KOPT-K1 (cell line): ENCODE results near the gene NBEAL2.

ENCODE experiments used
- H3K27ac ChIP-seq: fragments of 200-600 bp; sonication (generic); 2 replicates; pipeline ENCODE4 v1.5.1; 2016; ENCODE audit warnings: antibody characterized with exemption, mild to moderate bottlenecking, low read depth, low read length; ENCODE audit not compliant: poor library complexity, severe bottlenecking
- H3K36me3 ChIP-seq: fragments of 200-600 bp; sonication (generic); 2 replicates; pipeline ENCODE4 v1.5.1; 2017; ENCODE audit warnings: antibody characterized with exemption, mild to moderate bottlenecking, low read length, moderate library complexity; ENCODE audit not compliant: insufficient read depth
- H3K9me3 ChIP-seq: fragments of 200-600 bp; sonication (generic); 2 replicates; pipeline ENCODE4 v1.5.1; 2017; ENCODE audit warnings: antibody characterized with exemption, low read length, mild to moderate bottlenecking; ENCODE audit not compliant: insufficient read depth, poor library complexity, severe bottlenecking

Gene NBEAL2

DNA sequence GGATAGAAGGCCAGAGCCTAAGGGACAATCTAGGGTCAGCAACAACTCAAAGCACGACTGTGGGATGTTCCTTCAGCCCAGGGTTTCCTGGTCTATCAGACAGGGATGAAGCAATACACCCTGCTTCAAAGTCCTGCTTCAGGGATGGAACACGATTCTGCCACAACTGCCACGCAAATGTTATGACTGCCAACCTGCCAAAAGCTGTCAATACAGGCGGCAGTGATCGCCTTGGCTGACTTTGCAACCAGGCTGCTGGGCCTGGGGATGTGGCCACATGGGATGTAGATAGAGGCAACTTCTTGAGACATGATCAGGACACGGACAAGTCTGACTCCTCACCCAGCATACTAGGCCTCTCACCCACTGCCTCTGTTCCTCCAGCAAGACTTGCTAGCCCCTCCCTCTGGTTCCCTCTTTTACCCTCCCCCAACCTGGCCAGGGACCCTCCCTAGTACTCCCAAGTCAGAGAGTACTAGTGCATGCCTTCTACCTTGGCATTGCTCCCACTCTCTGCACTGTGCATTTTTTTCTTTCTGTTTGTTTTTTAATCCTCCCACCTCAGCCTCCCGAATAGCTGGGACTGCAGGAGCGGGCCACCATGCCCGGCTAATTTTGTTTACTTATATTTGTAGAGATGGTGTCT, 10.6 kb upstream of the NBEAL2 start:
- no peaks in the 10 kb centered on the region for H3K9me3 ChIP-seq
- H3K27ac ChIP-seq = no peak overlapping the region
- peaks cover 70% of the 10 kb centered on the region for H3K36me3 ChIP-seq

DNA sequence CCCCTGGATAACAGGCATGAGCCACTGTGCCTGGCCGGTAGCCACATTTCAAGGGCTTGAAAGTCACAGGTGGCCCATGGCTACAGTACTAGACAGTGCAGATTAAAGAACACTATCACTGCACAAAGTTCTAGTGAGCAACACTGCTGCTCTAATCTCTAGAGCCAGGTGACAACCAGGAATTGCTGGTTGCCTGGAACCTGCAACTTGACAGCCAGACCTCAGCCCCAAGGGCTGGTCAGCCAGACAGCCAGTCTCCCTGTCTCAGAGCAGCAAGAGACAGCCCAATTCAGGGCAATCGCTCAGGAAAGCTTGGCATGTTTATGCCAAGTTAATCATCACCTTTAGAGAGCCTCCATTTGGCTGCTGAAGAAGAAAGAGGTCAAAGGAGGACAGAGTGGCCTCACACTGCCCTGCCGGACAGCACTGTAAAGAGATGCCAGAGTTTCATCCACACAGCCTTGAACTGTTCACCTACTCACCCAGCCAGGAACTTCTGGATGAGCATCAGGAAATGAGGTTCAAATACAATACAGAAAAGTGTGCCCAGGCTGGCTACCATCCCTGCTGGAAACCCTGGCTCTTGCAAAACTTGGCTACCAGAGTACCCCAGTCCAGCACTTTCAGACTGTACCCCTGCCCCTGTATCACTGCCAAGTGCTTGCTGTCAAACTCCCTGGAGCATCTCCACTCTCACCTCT, 8.9 kb upstream of the NBEAL2 start:
- peaks cover 75% of the 10 kb centered on the region for H3K36me3 ChIP-seq
- no peaks in the 10 kb centered on the region for H3K9me3 ChIP-seq
- peak overlapping the region; percentile 42 for H3K27ac ChIP-seq

DNA sequence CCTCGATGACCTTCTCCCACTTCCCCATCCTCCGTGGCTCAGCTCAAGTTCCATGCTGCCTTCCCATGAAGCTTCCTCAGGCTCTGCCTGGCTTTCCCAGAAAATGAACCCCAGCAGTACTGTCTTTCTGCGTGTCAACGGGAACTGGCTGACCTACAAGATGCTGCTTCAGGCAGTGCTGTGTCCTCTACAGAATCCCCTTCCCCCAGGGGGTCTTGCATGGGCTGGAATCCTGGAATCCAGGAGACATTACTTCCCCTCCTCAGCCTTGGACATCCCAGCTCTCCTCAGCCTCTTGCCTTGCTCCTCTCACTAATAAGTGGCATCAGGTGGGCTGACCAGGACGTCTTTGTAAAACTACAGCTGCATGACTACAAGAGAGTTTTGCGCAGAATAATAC, 8.3 kb upstream of the NBEAL2 start:
- H3K9me3 ChIP-seq = no peaks in the 10 kb centered on the region
- H3K27ac ChIP-seq = peak overlapping the region; percentile 42
- H3K36me3 ChIP-seq = peaks cover 68% of the 10 kb centered on the region

DNA sequence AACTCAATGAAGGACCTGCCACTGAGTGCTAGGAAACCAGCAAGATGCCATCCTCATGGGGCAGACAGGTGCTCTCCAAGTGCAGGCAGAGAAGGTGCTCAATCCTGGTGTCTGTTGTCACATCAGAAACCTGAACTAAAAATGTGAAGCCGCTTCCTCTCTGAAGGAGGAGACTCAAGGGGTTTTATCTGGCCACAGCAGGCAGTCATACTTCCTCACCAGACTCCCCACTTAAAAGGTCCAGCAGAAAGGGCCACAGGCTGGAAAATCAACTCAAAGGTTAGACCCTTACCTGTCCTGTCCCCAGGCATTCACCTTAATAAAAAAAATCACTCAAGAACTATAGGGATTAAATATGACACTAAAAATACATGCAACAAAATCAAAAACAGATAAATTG, 7.7 kb upstream of the NBEAL2 start:
- Histone ChIP-seq H3K36me3 (peaks cover 63% of the 10 kb centered on the region), H3K27ac (peak overlapping the region; percentile 42)

DNA sequence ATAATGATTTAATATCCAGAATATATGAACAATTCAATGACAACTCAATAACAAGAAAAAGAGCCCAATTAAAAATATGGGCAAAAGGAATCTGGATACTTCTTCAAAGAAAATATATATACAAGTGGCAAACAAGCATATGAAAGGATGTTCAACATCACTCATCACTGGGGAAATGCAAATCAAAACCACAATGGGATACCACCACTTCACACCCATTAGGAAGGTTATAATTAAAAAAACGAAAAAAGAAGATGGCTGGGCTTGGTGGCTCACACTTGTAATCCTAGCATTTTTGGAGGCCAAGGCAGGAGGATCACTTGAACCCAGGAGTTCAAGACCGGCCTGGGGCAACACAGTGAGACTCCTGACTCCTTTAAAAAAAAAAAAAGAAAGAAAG, 7.1 kb upstream of the NBEAL2 start:
- Histone ChIP-seq H3K27ac (peak overlapping the region; percentile 42), H3K36me3 (peaks cover 56% of the 10 kb centered on the region), H3K9me3 (no peaks in the 10 kb centered on the region)

More for the DNA sequence above, 7.7 kb upstream of the NBEAL2 start:
- H3K9me3 ChIP-seq = no peaks in the 10 kb centered on the region

DNA sequence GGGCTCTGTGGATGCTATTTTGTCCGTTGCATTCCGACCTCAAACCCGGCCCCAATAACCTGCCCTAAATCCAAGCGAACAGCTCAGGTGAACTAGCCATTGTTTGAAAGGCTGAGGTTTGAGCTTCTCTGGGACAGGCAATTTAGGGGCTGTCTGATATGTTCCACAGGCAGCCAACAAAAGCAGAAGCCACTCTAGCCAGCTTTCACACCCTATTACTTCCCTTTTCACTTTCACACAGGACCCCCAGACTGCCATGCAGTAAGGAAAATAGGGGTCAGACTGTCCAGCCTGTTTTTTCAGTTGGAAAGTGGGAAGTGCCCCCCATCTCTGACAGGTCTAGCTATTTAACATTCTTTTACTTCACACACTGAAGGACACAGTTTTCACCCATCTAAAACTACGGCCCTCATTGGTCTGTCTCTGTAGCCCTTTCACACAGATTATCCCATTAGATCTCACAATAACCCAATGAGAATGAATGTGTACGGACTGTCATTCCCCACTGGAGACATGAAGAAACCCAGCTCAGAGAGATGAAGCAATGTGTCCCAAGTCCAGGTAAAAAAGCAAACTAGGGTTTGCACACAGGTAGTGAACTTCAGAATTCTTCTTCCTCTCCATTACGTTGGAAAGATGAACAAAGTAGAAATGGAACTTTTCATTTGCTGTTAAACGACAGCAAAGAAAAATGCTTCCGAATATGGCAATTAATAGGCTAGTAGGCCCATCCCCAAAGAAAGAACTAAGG, 4.9 kb upstream of the NBEAL2 start:
- no peak overlapping the region for H3K27ac ChIP-seq
- H3K9me3 ChIP-seq = no peaks in the 10 kb centered on the region
- H3K36me3 ChIP-seq = peaks cover 34% of the 10 kb centered on the region

DNA sequence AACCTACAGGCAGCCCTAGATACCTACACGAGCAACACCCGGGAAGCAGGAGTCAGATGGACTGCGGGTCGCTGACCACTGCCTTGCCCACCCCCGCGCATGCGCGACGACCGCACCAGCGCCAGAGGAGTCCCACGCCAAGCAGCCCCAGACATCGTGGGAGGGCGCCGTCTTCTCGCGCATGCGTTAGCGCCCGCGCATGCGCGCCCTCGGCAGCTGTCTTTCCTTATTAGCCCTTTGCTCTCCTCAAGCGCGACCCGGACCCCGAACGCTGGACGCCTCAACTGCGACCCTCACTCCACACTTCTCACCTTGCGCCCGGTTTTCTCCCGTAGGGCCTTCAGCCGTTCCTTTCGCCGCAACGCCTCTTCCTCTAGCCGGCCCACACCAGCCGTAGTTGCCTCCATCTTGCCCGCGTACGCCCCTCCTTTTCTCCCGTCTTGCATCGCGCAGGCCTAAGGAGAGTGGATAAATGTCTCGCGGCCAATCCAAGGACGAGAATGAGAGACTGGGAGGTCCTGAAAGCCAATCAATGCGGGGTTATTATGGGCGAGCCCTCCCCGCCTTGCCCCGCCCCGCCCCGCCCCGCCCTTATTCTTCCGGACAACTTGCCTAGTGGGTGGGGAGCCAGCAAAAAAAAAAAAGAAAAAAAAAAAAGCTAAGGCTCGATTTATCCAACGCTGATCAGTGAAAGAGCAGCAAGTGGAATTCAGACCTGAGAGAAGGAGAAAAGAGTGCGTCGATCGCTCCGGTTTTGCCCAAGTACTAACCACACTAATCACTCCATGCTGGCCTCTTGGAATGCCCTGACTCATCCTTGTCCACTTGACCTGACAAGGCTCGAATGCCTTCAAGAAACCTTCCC, 2.9 kb upstream of the NBEAL2 start, which contains the start of gene CCDC12:
TSS of gene CCDC12 (minus strand) at position 420 of the 865 bp plus-strand sequence. CDS start at position 407, 13 bp downstream.
- H3K27ac ChIP-seq = peak within 1 kb of the TSS; percentile 90
- no peaks in the 10 kb centered on the region for H3K9me3 ChIP-seq
- H3K36me3 ChIP-seq = peaks cover 15% of the 10 kb centered on the region

DNA sequence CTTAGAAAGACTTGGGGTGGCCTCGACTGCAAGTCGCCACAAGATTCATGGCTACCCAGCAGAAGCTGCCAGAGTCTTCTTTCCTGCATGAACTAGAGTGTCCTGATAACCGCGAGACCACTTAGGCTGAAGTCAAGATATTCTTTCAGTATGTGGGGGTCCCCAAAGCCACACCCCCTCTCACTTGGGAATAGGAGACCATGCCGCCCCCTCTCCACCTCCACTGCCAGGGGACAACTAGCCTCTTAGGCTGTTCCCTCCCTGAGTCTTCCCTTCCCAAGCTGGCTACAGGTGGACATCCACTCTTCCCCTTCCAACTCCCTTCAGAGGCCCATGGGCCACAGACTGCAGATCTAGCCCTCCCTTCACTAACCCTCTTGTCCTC, 1.7 kb upstream of the NBEAL2 start:
- H3K36me3 ChIP-seq = peaks cover 14% of the 10 kb centered on the region
- peak overlapping the region; percentile 90 for H3K27ac ChIP-seq
- H3K9me3 ChIP-seq = no peaks in the 10 kb centered on the region

DNA sequence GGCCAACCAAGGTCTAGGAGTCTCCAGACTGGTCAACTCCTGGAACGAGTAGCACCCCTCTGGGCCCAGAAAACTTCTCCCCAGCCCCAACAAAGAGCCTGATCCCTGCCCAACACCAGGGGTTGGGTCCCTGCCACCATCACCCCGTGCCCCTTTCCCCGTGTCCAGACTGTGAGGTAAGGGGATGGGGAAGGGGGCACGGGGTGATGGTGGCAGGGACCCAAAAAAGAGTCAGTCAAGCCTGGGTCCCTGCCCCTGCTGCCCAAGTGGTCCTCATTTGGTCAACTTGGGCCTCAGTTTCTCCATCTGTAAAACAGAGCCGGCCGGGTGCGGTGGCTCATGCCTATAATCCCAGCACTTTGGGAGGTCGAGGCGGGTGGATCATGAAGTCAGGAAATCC, 1.1 kb upstream of the NBEAL2 start:
- Histone ChIP-seq H3K9me3 (no peaks in the 10 kb centered on the region), H3K36me3 (peaks cover 14% of the 10 kb centered on the region), H3K27ac (peak overlapping the region; percentile 90)

DNA sequence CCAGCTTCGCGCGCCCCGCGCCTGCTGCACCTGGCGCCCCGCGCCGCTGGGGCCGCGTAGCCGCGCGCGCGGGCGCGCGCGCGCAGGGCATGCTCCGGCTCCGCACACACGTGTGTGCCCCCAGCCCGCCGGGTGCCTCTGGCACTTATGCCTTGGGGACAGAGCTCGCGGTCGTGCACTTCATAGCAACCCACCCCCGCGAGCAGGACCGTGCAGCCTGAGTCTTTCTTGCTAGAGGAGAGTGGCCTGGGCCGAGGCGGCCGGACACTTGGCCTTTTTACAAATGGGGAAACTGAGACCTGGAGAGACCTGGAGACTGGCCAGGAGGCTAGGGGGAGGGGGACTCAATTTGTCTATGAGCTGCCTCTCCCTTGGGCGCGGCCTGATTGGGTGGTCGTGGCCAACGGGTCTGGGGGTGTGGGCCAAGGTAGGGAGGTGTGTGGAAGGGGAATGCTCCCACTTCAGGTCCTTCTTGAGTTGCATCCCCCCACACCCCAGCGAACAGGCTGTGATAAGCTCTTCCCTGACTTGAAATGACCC, 562 bp downstream of the NBEAL2 start:
- peak overlapping the region; percentile 90 for H3K27ac ChIP-seq
- H3K9me3 ChIP-seq = no peaks in the 10 kb centered on the region
- no peaks in the 10 kb centered on the region for H3K36me3 ChIP-seq

DNA sequence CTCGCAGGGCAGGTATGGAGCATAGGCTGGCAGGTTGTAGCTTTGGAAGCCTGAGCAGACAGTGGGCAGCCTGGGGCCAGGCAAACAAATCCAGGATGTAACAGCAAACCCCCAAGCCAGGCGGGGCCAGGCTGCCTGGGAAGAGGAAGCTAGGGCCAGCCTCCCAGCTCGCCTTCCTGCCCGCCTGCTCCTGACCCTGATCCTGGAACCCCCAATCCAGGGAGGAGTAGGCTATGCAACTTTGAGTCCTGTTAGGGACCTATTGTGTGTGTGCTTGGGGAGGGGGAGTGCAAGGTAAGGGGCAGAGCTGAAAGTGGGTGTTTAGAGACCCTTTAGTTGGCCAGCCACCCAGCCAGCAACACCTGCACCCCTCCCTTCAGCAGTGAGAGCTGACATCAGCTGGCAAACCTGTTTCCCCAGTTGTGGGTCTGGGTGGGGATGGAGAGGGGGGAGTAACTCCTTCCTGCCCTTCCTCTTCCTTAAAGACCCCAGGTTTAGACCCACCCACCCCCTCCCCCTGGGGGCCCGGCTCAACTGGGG, 2.5 kb downstream of the NBEAL2 start:
- H3K36me3 ChIP-seq = no peaks in the 10 kb centered on the region
- H3K27ac ChIP-seq = peak overlapping the region; percentile 41
- H3K9me3 ChIP-seq = no peaks in the 10 kb centered on the region

DNA sequence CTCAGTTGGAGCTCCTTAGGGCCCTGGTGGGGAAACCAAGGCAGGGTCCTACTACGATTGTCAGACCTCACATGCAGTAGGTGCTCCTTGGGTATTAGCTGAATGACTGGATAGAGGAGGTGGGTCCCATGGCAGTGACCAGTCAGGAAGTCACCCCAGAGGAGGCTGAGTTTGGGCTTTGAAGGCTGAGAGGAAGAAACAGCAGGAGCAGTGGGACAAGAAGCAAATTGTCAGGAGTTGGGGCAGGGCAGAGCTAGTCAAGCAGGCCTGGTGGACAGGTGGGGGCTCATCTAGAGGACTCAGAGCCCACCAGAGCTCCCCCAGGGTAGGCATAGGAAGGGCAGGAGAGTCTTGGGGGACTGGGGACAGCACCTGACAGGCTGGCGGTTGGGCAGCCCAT, 3.1 kb downstream of the NBEAL2 start:
- Histone ChIP-seq H3K27ac (peak overlapping the region; percentile 20), H3K9me3 (no peaks in the 10 kb centered on the region), H3K36me3 (no peaks in the 10 kb centered on the region)

DNA sequence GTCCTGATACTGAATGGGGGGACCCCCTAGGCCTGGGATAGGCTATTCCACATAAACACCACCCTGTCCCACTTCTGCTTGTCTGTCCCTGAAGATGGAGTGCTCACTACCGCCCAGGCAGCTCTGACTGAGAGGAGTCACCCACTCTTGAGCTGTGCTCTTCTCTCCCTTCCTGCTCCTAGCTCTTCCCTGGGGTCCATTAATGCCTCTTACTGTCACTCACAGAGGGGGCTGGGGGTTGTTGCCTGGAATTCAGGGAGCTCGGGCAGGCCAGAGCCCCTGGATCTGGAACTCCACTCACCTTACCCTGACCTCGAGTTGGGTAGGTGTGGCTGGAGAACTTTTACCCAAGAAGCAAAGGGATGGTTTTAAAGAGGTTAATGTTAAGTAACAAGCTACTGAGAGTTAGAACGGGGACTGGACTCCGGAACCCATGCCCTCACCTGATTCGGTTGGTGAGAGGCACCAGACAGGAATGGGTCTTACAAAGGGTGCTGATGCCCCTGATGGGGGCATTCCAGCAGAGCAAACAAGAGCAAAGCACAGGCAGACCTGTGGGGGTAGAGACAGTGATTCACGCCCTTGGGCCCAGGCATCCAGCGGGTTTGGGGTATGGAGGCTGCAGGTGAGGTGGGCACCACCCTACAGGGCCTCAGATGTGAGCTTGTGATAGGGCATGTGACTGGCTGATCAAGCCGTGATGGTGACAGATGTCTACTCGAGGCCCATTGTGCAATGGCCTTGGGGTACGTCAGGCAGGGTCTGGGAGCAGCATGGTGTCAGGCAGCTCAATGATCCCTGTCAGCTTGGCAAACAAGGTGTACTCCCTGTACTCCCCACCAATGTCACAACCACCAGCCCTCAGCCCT, 5.4 kb downstream of the NBEAL2 start:
- no peaks in the 10 kb centered on the region for H3K9me3 ChIP-seq
- H3K36me3 ChIP-seq = peaks cover 13% of the 10 kb centered on the region
- H3K27ac ChIP-seq = peak overlapping the region; percentile 91
